Germinal center (tissue), 1 donor: ENCODE measurements around the gene GPRIN3.

Experiments
- DNase-seq: peaks from one replicate; pipeline ENCODE4 v3.0.0; 2012; ENCODE audit warnings: mixed read lengths, low spot score

GPRIN3 gene

GRCh38 chr4:89307446-89308160 is at the start of gene GPRIN3:
GPRIN3 (minus strand) TSS chr4:89307800; CDS start chr4:89250110, 57,690 bp downstream.
- DNase-seq: peak; percentile 63

- DNase-seq: no peak
Observed at GRCh38 chr4:89357340-89357739, 49.7 kb upstream of the GPRIN3 start.

- no peak for DNase-seq
Observed at GRCh38 chr4:89356086-89356485, 48.5 kb upstream of the GPRIN3 start.

- DNase-seq: no peak
Observed at GRCh38 chr4:89353514-89353913, 45.9 kb upstream of the GPRIN3 start.

- no peak for DNase-seq
Observed at GRCh38 chr4:89352541-89352940, 44.9 kb upstream of the GPRIN3 start.

- no peak for DNase-seq
Observed at GRCh38 chr4:89351201-89351600, 43.6 kb upstream of the GPRIN3 start.

GRCh38 chr4:89347363-89348025 is 39.9 kb upstream of the GPRIN3 start:
- DNase-seq: no peak

GRCh38 chr4:89344571-89344970 is 37.0 kb upstream of the GPRIN3 start:
- DNase-seq: no peak

GRCh38 chr4:89338206-89338605 is 30.6 kb upstream of the GPRIN3 start:
- DNase-seq: no peak

GRCh38 chr4:89337681-89338080 is 30.1 kb upstream of the GPRIN3 start:
- no peak for DNase-seq

- no peak for DNase-seq
Observed at GRCh38 chr4:89336818-89337420, 29.3 kb upstream of the GPRIN3 start.

GRCh38 chr4:89334830-89335229 is 27.2 kb upstream of the GPRIN3 start:
- no peak for DNase-seq

- DNase-seq: no peak
Observed at GRCh38 chr4:89334311-89334710, 26.7 kb upstream of the GPRIN3 start.

GRCh38 chr4:89331686-89332544 is 24.3 kb upstream of the GPRIN3 start:
- DNase-seq: no peak

GRCh38 chr4:89331197-89331596 is 23.6 kb upstream of the GPRIN3 start:
- no peak for DNase-seq

GRCh38 chr4:89329280-89329679 is 21.7 kb upstream of the GPRIN3 start:
- DNase-seq: no peak

GRCh38 chr4:89324671-89325070 is 17.1 kb upstream of the GPRIN3 start:
- DNase-seq: peak; percentile 59

- DNase-seq: no peak
Observed at GRCh38 chr4:89322671-89323070, 15.1 kb upstream of the GPRIN3 start.

GRCh38 chr4:89319756-89320155 is 12.2 kb upstream of the GPRIN3 start:
- no peak for DNase-seq

- DNase-seq: peak; percentile 26
Observed at GRCh38 chr4:89316931-89317366, 9.3 kb upstream of the GPRIN3 start.

GRCh38 chr4:89316211-89316610 is 8.6 kb upstream of the GPRIN3 start:
- no peak for DNase-seq

GRCh38 chr4:89314291-89314690 is 6.7 kb upstream of the GPRIN3 start:
- DNase-seq: no peak
